Natural killer cell (primary cell): Measurements from ENCODE around the gene LASP1. TPM values are rescaled to one million over a fixed set of nuclear protein-coding genes. Genes with fewer than 3 reads are reported as not detected.

ENCODE experiments used
- ATAC-seq, 3 donors: fragments of 150-1000 bp in 2 of 3; fragments of 200-7000 bp in 1 of 3; cut with Tn5 transposase; 1 replicate in 1 of 3; 2 replicates in 2 of 3; pipeline ENCODE4 v1.10.0; 2021; ENCODE audit warnings: mild to moderate bottlenecking in 2 of 3, moderate library complexity in 2 of 3
- DNase-seq, 2 donors: peaks; one replicate each; pipeline versions ENCODE4 v3.0.0 to v3.0.0-alpha.2; 2013 to 2021; ENCODE audit warnings: mixed read lengths in 1 of 2
- H3K27ac ChIP-seq: one replicate; pipeline ENCODE4 v1.5.1; 2013; ENCODE audit warnings: mild to moderate bottlenecking, low read length
- H3K27me3 ChIP-seq: one replicate; pipeline ENCODE4 v1.6.1; 2013; ENCODE audit warnings: low read length; ENCODE audit not compliant: control insufficient read depth, insufficient read depth
- H3K36me3 ChIP-seq: one replicate; pipeline ENCODE4 v1.6.1; 2013; ENCODE audit warnings: low read length; ENCODE audit not compliant: control insufficient read depth, insufficient read depth
- H3K4me1 ChIP-seq: one replicate; pipeline ENCODE4 v1.6.1; 2013; ENCODE audit warnings: low read length; ENCODE audit not compliant: control insufficient read depth, insufficient read depth
- H3K4me3 ChIP-seq: one replicate; pipeline ENCODE4 v1.5.1; 2013; ENCODE audit warnings: low read length
- H3K9me3 ChIP-seq: one replicate; pipeline ENCODE4 v1.6.1; 2013; ENCODE audit warnings: low read length; ENCODE audit not compliant: control insufficient read depth, insufficient read depth
- H3K27ac Mint-ChIP-seq, 2 donors: one replicate each; pipeline ENCODE4 v1.8.0; 2022; ENCODE audit warnings: mild to moderate bottlenecking in 2 of 2, mixed read lengths in 2 of 2, moderate library complexity in 1 of 2
- H3K27me3 Mint-ChIP-seq, 2 donors: one replicate each; pipeline ENCODE4 v1.8.0; 2022; ENCODE audit warnings: low read depth in 2 of 2, mixed read lengths in 2 of 2
- H3K36me3 Mint-ChIP-seq: one replicate; pipeline ENCODE4 v1.8.0; 2022; ENCODE audit warnings: mixed read lengths
- H3K4me1 Mint-ChIP-seq, 2 donors: one replicate each; pipeline ENCODE4 v1.8.0; 2022; ENCODE audit warnings: mixed read lengths in 2 of 2
- H3K4me3 Mint-ChIP-seq: one replicate; pipeline ENCODE4 v1.8.0; 2022; ENCODE audit warnings: mild to moderate bottlenecking, moderate library complexity, mixed read lengths
- H3K9me3 Mint-ChIP-seq, 2 donors: one replicate each; pipeline ENCODE4 v1.8.0; 2022; ENCODE audit warnings: mixed read lengths in 2 of 2
- WGBS: methylation state at CpG from one replicate; pipeline ENCODE4 v1.1.7; 2013; ENCODE audit warnings: missing lambda C conversion rate; ENCODE audit not compliant: insufficient coverage; 5-methylcytosine and 5-hydroxymethylcytosine counted together
- intact Hi-C: fragments of 100-400 bp; cut with micrococcal nuclease; formaldehyde crosslinking; loops from one replicate; pipeline ENCODE4 v1.14.2; 2022
- total RNA-seq, 4 donors: library from RNA; stranded (reverse); fragments of 120-200 nt in 1 of 4; gene quantifications; one replicate each; pipeline versions ENCODE4 v1.2.3 to v1.2.4, GENCODE V29; 2013 to 2022
- TF ChIP-seq, protein P1 (sequence below): fragments of 200-600 bp; IDR thresholded peaks from one replicate; pipeline ENCODE4 v1.8.0; 2022; ENCODE audit warnings: antibody characterized with exemption

LASP1 gene
- total RNA-seq, 3 donors from 2014 or later (not counting 1 experiment from before 2014, with no cell fraction given), result 293 to 363 (median 340) TPM

DNA sequence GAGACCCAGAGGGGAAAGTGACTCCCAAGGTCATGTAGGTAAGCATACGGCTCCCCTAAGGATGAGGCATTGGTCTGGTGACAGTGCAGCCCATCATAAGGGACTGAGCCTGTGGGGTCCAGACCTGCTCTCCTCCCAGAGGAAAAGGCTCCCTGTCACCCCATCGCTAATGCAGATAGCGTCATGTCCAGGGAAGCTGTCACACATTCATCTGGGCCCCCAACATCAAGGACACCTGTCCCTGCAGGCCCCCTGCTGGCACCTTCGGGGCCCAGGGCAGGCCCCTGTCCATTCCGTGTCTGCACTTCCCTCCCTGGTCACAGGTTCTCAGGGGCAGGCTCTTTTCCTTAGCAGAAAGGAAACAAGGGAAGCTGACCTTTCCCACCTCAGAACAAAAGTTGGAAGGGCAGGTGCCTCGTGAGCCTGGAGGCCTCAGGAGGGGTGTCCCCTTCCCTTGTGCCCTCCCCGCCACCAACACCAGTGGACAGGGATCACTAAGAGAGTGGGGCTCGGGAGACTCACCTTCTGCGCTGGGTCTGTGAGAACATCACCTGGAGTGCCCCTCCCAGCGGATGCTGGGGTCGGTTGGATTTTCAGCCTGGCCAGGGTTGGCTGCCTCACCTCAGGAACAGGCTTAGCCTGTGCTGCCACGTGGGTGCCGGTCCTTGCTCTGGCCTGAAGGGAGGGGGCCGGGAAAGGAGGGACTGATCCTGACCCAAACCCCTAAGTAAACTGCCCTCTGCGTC lies 38.2 kb downstream of the LASP1 start:
- no peaks in the 10 kb centered on the region for H3K27me3 Mint-ChIP-seq
- H3K4me3 Mint-ChIP-seq, result no peak overlapping the region
- H3K9me3 Mint-ChIP-seq, result no peaks in the 10 kb centered on the region
- 89% methylated on average over 15 of the region's 15 CpGs for WGBS
- H3K4me1 Mint-ChIP-seq, result peaks cover 32 to 69% of the 10 kb centered on the region in 2 donors
- TF ChIP-seq, protein P1, sequence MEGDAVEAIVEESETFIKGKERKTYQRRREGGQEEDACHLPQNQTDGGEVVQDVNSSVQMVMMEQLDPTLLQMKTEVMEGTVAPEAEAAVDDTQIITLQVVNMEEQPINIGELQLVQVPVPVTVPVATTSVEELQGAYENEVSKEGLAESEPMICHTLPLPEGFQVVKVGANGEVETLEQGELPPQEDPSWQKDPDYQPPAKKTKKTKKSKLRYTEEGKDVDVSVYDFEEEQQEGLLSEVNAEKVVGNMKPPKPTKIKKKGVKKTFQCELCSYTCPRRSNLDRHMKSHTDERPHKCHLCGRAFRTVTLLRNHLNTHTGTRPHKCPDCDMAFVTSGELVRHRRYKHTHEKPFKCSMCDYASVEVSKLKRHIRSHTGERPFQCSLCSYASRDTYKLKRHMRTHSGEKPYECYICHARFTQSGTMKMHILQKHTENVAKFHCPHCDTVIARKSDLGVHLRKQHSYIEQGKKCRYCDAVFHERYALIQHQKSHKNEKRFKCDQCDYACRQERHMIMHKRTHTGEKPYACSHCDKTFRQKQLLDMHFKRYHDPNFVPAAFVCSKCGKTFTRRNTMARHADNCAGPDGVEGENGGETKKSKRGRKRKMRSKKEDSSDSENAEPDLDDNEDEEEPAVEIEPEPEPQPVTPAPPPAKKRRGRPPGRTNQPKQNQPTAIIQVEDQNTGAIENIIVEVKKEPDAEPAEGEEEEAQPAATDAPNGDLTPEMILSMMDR, result no peak
- no peak for ATAC-seq
- no peaks in the 10 kb centered on the region for H3K36me3 Mint-ChIP-seq
- peak overlapping the region; percentile 79 to 81 for H3K27ac Mint-ChIP-seq
- DNase-seq, result no peak
- H3K4me3 ChIP-seq, result no peak overlapping the region
- H3K27me3 ChIP-seq, result no peaks in the 10 kb centered on the region
- peaks cover 72% of the 10 kb centered on the region for H3K4me1 ChIP-seq
- no peaks in the 10 kb centered on the region for H3K9me3 ChIP-seq
- H3K27ac ChIP-seq, result peak overlapping the region; percentile 6
- intact Hi-C loops, result no loop called here
- H3K36me3 ChIP-seq, result peaks cover 38% of the 10 kb centered on the region

DNA sequence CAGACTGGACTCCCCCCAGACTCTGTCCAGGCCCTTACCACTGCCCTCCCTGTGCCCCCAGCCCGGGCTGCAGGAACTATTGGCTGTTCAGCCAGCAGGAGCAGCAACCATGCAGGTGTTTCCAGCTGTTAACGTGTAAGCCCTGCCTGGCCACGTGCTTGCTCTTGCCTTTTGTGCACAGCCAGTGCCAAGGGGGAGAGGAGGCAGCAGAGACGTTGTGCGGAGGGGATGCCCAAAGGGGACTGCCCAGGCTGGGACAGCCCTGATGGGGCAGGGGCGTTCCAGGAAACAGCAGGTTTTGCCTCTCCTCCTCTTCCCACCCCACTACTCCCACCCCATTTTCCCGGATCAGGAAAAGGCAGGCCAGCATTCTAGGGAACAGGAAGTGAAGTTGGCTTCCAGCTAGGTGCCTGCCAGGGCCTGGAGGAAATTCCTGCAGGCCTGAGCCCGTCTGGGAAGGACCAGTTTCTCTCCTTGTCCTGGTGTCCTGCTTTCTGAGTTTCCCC lies 38.9 kb downstream of the LASP1 start:
- TF ChIP-seq, protein P1, result no peak
- 73% methylated on average over 8 of the region's 8 CpGs for WGBS
- intact Hi-C loops, result no loop called here
- H3K9me3 Mint-ChIP-seq, result no peaks in the 10 kb centered on the region
- no peaks in the 10 kb centered on the region for H3K36me3 Mint-ChIP-seq
- H3K4me3 Mint-ChIP-seq, result no peak overlapping the region
- Histone ChIP-seq H3K27ac (peak overlapping the region; percentile 6), H3K27me3 (no peaks in the 10 kb centered on the region), H3K36me3 (peaks cover 35% of the 10 kb centered on the region), H3K9me3 (no peaks in the 10 kb centered on the region), H3K4me1 (peaks cover 73% of the 10 kb centered on the region), H3K4me3 (no peak overlapping the region)
- DNase-seq (peak in 1 of 2 donors; percentile 36), ATAC-seq (peak in 1 of 3 donors; percentile 22)
- peaks cover 33 to 69% of the 10 kb centered on the region in 2 donors for H3K4me1 Mint-ChIP-seq
- peak overlapping the region; percentile 66 to 81 for H3K27ac Mint-ChIP-seq
- no peaks in the 10 kb centered on the region for H3K27me3 Mint-ChIP-seq

DNA sequence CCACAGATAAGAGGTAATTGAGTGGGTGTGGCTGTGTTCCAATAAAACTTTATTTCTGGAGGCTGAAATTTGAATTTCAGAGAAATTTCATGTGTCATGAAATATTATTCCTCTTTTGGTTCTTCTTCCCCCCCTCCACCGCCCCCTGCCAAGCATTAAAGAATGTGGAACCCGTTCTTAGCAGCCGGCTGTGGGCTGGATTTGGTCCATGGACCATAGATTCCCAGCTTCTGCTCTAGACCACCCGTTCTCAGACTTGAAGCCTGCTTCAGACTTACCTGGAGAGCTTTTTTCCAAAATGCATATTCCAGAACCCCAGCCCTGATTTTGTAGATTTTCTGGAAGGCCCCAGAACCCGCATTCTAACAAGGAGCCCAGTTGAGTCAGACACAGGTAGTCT lies 40.5 kb downstream of the LASP1 start:
- no peaks in the 10 kb centered on the region for H3K27me3 ChIP-seq
- Mint-ChIP-seq H3K36me3 (no peaks in the 10 kb centered on the region), H3K27me3 (no peaks in the 10 kb centered on the region), H3K4me3 (no peak overlapping the region), H3K9me3 (no peaks in the 10 kb centered on the region), H3K27ac (peak overlapping the region; percentile 81 to 84), H3K4me1 (peaks cover 45 to 76% of the 10 kb centered on the region in 2 donors)
- H3K4me1 ChIP-seq, result peaks cover 89% of the 10 kb centered on the region
- no peak overlapping the region for H3K27ac ChIP-seq
- DNase-seq, result no peak
- H3K36me3 ChIP-seq, result peaks cover 42% of the 10 kb centered on the region
- H3K4me3 ChIP-seq, result no peak overlapping the region
- H3K9me3 ChIP-seq, result no peaks in the 10 kb centered on the region
- 84% methylated on average over 5 of the region's 5 CpGs for WGBS
- no peak for ATAC-seq
- TF ChIP-seq, protein P1, result no peak
- intact Hi-C loops, result no loop called here
